ENCODE measurements around the gene RAB40C.

The RAB40C gene

DNA sequence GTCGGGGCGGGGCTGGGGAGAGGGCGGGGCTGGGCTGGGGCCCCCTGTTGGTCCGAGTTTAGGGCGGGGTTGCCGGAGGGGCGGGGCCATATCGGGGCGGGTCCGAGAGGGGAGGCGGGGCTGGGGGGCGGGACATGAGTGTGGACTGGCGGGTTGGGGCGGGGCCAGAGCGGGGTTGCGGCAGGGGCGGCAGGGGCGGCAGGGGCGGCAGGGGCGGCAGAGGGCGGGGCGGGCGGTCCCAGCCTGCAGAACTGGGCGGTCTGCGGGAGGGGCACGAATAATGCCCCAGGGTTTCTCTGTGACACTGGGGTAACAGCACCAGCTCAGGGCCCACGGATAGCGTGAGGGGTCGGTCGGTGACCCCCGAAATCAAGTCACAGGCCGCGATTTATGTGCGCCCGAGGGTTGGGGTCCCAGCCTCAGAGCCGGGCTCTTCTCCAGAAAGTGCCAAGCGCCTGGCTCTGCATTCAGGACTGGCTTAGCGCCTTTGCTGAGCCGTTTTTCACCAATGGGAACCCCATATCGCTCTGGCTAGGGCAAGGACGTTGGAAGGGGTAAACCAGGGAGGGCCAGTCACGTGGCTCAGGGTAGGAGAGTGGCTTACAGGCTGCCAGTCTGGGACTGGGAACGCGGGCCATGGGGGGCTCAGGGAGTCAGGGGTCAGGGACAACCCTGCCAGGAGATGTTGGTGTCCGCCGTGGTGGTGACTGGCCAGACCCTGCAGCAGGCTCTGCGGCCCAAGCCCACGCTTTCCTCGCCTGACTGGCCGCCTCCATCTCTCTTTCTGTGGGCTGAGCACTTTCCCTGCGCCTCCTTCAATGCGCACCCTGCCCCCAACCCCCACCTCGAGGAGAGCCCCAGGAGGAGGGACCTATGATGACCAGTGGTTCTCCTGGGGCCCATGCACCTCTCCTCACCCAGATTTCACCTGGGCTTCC, 47.5 kb downstream of the RAB40C start:
- Histone ChIP-seq H3K36me3 (ENCODE audit: insufficient read depth, low read length) (no peaks in the 10 kb centered on the region), H3K9ac (ENCODE audit: low read depth, low read length, poor library complexity, severe bottlenecking) (peak overlapping the region; percentile 83), H2AFZ (ENCODE audit: low read length) (peak overlapping the region; percentile 90), H3K4me3 (ENCODE audit: low read length, poor library complexity, severe bottlenecking) (peak overlapping the region; percentile 90), H3K27me3 (ENCODE audit: insufficient read depth, low read length, poor library complexity, severe bottlenecking) (no peaks in the 10 kb centered on the region), H3K79me2 (ENCODE audit: insufficient read depth, low read length) (peaks cover 14% of the 10 kb centered on the region), H3K4me1 (ENCODE audit: insufficient read depth, low read length, poor library complexity, severe bottlenecking) (no peaks in the 10 kb centered on the region), H4K20me1 (ENCODE audit: insufficient read depth, low read length, poor library complexity, severe bottlenecking) (no peaks in the 10 kb centered on the region), H3K9me3 (ENCODE audit: insufficient read depth, low read depth, low read length) (no peaks in the 10 kb centered on the region), H3F3A (ENCODE audit: low read depth) (no peaks in the 10 kb centered on the region), H3K9me2 (replicated peaks; ENCODE audit: low read depth, low read length) (no peaks in the 10 kb centered on the region), H3K4me2 (ENCODE audit: low read depth, low read length, poor library complexity, severe bottlenecking) (peak overlapping the region; percentile 74)
- TF ChIP-seq, protein P1, sequence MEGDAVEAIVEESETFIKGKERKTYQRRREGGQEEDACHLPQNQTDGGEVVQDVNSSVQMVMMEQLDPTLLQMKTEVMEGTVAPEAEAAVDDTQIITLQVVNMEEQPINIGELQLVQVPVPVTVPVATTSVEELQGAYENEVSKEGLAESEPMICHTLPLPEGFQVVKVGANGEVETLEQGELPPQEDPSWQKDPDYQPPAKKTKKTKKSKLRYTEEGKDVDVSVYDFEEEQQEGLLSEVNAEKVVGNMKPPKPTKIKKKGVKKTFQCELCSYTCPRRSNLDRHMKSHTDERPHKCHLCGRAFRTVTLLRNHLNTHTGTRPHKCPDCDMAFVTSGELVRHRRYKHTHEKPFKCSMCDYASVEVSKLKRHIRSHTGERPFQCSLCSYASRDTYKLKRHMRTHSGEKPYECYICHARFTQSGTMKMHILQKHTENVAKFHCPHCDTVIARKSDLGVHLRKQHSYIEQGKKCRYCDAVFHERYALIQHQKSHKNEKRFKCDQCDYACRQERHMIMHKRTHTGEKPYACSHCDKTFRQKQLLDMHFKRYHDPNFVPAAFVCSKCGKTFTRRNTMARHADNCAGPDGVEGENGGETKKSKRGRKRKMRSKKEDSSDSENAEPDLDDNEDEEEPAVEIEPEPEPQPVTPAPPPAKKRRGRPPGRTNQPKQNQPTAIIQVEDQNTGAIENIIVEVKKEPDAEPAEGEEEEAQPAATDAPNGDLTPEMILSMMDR (conservative IDR thresholded peaks at IDR 0.05; ENCODE audit: low read length), result no peak
- no peak for TF ChIP-seq EZH2phosphoT487 (IDR thresholded peaks at IDR 0.05; ENCODE audit: borderline replicate concordance)

DNA sequence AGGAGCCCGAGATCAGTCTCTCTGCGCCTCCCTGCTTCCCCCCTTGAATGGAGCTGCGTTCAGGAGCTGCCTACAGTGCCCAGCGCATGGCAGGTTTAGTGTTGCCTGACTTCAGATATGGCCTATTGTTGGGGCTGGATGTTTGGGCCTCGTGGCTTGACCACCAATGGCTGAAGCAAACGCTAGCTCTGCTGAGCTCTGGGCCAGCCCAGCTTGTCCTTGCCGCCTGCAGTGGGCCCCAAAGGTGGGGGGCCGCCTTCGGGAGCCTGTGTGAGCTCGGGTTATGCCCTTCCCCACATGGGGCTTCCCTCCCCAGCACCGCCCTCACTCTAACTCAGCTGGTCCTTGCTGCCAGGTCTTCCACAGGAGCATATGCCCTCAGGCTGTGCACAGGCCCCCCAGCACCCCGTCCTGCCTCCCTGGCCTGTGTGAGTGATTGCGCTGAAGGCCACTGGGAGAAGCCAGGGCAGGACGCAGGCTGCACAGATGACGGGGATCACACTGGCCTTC, 48.2 kb downstream of the RAB40C start:
- no peaks in the 10 kb centered on the region for H3K9me2 ChIP-seq (replicated peaks; ENCODE audit: low read depth, low read length)
- H3K4me3 ChIP-seq (ENCODE audit: low read length, poor library complexity, severe bottlenecking), result peak overlapping the region; percentile 75
- no peaks in the 10 kb centered on the region for H4K20me1 ChIP-seq (ENCODE audit: insufficient read depth, low read length, poor library complexity, severe bottlenecking)
- H3K9ac ChIP-seq (ENCODE audit: low read depth, low read length, poor library complexity, severe bottlenecking), result no peak overlapping the region
- H3K36me3 ChIP-seq (ENCODE audit: insufficient read depth, low read length), result no peaks in the 10 kb centered on the region
- no peak overlapping the region for H2AFZ ChIP-seq (ENCODE audit: low read length)
- H3K79me2 ChIP-seq (ENCODE audit: insufficient read depth, low read length), result peaks cover 19% of the 10 kb centered on the region
- H3F3A ChIP-seq (ENCODE audit: low read depth), result no peaks in the 10 kb centered on the region
- no peak for TF ChIP-seq EZH2phosphoT487 (IDR thresholded peaks at IDR 0.05; ENCODE audit: borderline replicate concordance)
- peaks cover 5% of the 10 kb centered on the region for H3K4me1 ChIP-seq (ENCODE audit: insufficient read depth, low read length, poor library complexity, severe bottlenecking)
- H3K27me3 ChIP-seq (ENCODE audit: insufficient read depth, low read length, poor library complexity, severe bottlenecking), result no peaks in the 10 kb centered on the region
- no peaks in the 10 kb centered on the region for H3K9me3 ChIP-seq (ENCODE audit: insufficient read depth, low read depth, low read length)
- peak overlapping the region; percentile 74 for H3K4me2 ChIP-seq (ENCODE audit: low read depth, low read length, poor library complexity, severe bottlenecking)

DNA sequence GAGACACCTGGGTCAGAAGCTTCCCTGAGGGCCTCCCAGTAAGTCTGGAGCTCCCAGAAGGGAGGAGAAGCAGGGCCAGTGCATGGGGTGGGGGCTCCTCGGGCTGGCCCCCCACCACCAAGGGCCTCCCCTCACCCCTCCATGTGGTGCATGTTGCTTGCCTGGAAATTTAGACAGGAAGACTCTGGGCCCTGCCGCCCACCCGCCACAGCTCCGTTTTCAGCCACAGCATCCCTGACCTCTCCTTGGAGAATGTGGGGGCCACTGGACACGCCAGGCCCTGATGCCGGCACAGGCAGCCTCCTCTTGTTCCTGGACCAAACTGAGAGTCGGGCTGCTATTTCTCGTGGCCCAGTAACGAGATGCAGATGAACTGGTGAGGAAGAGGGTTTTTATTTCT, 49.0 kb downstream of the RAB40C start:
- Histone ChIP-seq H3K9me3 (ENCODE audit: insufficient read depth, low read depth, low read length) (no peaks in the 10 kb centered on the region), H3K4me1 (ENCODE audit: insufficient read depth, low read length, poor library complexity, severe bottlenecking) (peaks cover 6% of the 10 kb centered on the region), H3K36me3 (ENCODE audit: insufficient read depth, low read length) (no peaks in the 10 kb centered on the region), H3K79me2 (ENCODE audit: insufficient read depth, low read length) (peaks cover 19% of the 10 kb centered on the region), H3K4me3 (ENCODE audit: low read length, poor library complexity, severe bottlenecking) (no peak overlapping the region), H3K27me3 (ENCODE audit: insufficient read depth, low read length, poor library complexity, severe bottlenecking) (no peaks in the 10 kb centered on the region), H3K9me2 (replicated peaks; ENCODE audit: low read depth, low read length) (no peaks in the 10 kb centered on the region), H2AFZ (ENCODE audit: low read length) (no peak overlapping the region), H3K9ac (ENCODE audit: low read depth, low read length, poor library complexity, severe bottlenecking) (no peak overlapping the region), H3F3A (ENCODE audit: low read depth) (no peaks in the 10 kb centered on the region), H4K20me1 (ENCODE audit: insufficient read depth, low read length, poor library complexity, severe bottlenecking) (no peaks in the 10 kb centered on the region), H3K4me2 (ENCODE audit: low read depth, low read length, poor library complexity, severe bottlenecking) (no peak overlapping the region)
- TF ChIP-seq, protein P1 (conservative IDR thresholded peaks at IDR 0.05; ENCODE audit: low read length), result no peak
- TF ChIP-seq EZH2phosphoT487 (IDR thresholded peaks at IDR 0.05; ENCODE audit: borderline replicate concordance), result no peak

Measured in Loucy (cell line).